HG02970 (cell line): ENCODE data around the gene U2AF1L4.
A peak's percentile ranks its signal among the peaks of the same experiment; 100 is the strongest.

ENCODE experiments used
- ATAC-seq: cut with Tn5 transposase; IDR thresholded peaks from one replicate; pipeline ENCODE4 v1.9.1; 2021; ENCODE audit warnings: mild to moderate bottlenecking, moderate library complexity, moderate number of reproducible peaks; ENCODE audit not compliant: unreplicated experiment, low FRiP score

Gene U2AF1L4

GRCh38 chr19:35743640-35744429 lies 1.4 kb downstream of the U2AF1L4 start:
- ATAC-seq: no peak

- ATAC-seq: no peak
Observed at GRCh38 chr19:35742121-35742724, 3.0 kb downstream of the U2AF1L4 start, which contains the start of gene IGFLR1. Gene IGFLR1 (minus strand): TSS chr19:35742452. CDS start chr19:35741180, 1,272 bp downstream.

DNA sequence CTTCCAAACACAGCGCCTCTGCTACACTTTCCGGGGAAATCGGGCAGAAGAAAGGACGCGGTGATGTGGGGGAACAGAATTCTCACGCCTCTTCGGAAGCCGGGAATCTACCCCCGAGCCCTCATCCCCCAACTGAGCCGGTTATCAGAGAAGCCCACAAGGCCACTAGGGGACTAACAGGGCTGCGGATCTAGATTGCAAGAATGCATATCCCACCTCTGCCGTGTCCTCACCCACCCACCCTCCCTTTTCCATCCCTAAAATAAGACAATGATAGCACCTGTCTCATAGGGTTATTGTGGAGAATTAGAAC lies 4.1 kb downstream of the U2AF1L4 start:
- no peak for ATAC-seq

GRCh38 chr19:35740423-35741202 lies 4.6 kb downstream of the U2AF1L4 start:
- ATAC-seq: peak; percentile 49

- no peak for ATAC-seq
Observed at GRCh38 chr19:35740108-35740422, 5.2 kb downstream of the U2AF1L4 start.

- no peak for ATAC-seq
Observed at GRCh38 chr19:35739275-35740107, 5.7 kb downstream of the U2AF1L4 start.

GRCh38 chr19:35738887-35739229 lies 6.4 kb downstream of the U2AF1L4 start:
- no peak for ATAC-seq

GRCh38 chr19:35738021-35738886 lies 7.0 kb downstream of the U2AF1L4 start:
- ATAC-seq: no peak

DNA sequence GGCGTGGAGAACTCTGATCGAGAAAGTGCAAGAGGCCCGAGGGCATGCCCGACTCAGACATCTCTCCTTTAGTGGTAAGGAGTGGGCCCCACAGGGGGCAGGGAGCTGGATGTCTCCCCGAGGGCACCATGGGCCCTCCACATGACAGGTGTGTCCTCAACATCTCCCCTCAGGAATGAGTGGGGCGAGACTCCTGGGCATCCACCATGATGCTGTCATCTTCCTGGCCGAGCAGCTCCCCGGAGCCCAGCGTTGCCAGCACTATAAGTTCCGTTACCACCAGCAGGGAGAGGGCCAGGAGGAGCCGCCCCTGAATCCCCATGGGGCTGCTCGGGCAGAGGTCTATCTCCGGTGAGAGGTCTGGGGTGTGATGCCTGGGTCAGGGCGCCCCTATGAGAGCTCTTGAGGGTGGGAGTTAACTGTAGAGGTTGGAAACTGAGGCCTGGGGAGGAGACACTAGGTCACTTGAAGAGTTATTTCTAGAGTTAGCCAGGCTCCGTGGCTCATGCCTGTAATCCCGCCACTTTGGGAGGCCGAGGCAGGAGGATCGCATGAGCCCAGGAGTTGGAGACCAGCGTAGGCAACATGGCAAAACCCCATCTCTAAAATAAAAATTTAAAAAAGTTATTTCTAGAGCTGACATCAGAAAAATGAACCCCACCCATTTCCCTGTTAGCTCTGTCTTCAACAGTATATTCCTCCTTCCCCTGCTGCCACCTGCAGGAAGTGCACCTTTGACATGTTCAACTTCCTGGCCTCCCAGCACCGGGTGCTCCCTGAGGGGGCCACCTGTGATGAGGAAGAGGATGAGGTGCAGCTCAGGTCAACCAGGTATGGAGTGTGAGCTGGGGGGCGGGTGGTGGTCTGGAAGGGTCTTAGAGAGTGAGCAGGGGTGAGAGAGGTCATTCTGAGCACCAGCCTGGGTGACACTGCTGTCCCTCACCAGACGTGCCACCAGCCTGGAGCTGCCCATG lies 8.0 kb downstream of the U2AF1L4 start:
- ATAC-seq: no peak

DNA sequence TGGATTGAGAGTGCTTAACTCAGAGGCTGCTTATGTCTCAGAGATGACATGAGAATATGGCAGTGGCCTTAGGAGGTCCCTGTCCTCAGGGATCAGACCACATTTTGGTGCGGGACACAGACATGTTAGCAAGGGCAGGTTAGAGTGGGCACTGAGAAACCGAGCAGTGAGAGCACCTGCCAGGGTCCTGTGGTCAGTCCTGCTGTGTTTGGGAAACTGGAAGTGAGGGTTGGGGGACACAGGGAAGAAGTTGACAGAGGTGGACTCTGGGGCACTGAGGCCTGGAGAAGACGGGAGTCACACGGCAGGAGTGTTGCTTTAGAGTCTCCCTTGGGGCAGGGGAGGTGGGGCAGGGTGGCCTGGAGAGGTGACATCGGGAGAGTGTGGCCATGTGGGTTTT lies 10.3 kb downstream of the U2AF1L4 start:
- no peak for ATAC-seq

DNA sequence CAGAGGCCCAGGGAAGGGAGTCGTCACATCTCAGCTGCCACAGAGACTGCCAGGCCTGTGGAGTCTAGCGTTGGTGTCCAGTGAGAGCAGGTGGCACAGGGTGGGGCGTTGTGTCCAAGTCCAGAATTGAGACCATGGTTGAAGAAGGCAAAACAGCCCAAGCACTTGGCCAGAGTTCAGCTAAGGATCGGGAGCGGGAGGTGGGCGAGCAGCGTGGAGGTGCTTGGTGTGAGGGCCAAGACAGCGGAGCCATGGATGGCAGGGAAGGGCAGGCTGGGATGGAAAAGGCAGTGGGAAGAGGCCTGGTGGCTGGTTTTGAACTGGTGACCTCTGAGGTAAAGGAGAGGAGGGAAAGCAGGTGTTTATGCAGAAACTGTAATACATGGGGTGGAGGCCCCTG lies 10.9 kb downstream of the U2AF1L4 start:
- no peak for ATAC-seq

- ATAC-seq: no peak
Observed at GRCh38 chr19:35733180-35734125, 11.8 kb downstream of the U2AF1L4 start.

DNA sequence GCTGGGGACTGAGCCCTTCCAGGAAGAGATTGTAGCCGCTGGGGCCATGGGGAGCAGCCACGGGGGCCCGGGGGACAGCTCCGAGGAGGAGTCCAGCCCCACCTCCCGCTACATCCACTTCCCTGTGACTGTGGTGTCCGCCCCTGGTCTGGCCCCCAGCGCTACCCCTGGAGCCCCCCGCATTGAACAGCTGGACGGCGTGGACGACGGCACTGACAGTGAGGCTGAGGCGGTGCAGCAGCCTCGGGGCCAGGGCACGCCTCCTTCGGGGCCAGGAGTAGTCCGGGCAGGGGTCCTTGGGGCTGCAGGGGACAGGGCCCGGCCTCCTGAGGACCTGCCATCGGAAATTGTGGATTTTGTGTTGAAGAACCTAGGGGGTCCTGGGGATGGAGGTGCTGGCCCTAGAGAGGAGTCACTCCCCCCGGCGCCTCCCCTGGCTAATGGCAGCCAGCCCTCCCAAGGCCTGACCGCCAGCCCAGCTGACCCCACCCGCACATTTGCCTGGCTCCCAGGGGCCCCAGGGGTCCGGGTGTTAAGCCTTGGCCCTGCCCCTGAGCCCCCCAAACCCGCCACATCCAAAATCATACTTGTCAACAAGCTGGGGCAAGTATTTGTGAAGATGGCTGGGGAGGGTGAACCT lies 12.6 kb downstream of the U2AF1L4 start:
- ATAC-seq: no peak

GRCh38 chr19:35731779-35732405 lies 13.3 kb downstream of the U2AF1L4 start:
- no peak for ATAC-seq

GRCh38 chr19:35731353-35731752 lies 13.9 kb downstream of the U2AF1L4 start:
- ATAC-seq: no peak

GRCh38 chr19:35730326-35730725 lies 14.9 kb downstream of the U2AF1L4 start:
- no peak for ATAC-seq

- ATAC-seq: no peak
Observed at GRCh38 chr19:35729763-35730162, 15.5 kb downstream of the U2AF1L4 start.
